GM21360 (cell line): Measurements from ENCODE around the gene PGAM1.
"Not testable (repeated sequence)": the region's sequence is repeated elsewhere in the genome, so short reads cannot be mapped to it uniquely, and the experiment has no call there.

Experiments used
- ATAC-seq: cut with Tn5 transposase; IDR thresholded peaks from one replicate; pipeline ENCODE4 v1.9.1; 2021; ENCODE audit warnings: mild to moderate bottlenecking, moderate library complexity; ENCODE audit not compliant: unreplicated experiment

Gene PGAM1

GRCh38 chr10:97425964-97426775, at the start of gene PGAM1:
TSS of gene PGAM1 (plus strand) at chr10:97426191. CDS start at chr10:97426308, 117 bp downstream.
- peak; percentile 82 for ATAC-seq

DNA sequence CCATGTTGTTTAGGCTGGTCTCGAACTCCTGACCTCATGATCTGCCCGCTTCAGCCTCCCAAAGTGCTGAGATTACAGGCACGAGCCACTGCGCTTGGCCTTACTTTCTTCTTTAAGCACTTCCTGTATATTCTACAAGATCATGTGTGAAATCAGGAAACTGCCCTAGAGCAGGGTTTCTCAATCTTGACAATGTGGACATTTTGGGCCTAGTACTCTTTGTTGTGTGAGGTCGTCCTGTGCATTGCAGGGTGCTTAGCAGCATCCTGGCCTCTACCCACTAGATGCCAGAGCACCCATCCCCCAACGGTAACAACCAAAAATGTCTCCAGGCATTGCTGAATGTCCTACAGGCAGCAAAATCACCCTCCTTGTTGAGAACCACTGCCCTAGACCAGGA, 49.6 kb upstream of the PGAM1 start:
- no peak for ATAC-seq

GRCh38 chr10:97378933-97379921, 46.8 kb upstream of the PGAM1 start:
- ATAC-seq, result no peak

DNA sequence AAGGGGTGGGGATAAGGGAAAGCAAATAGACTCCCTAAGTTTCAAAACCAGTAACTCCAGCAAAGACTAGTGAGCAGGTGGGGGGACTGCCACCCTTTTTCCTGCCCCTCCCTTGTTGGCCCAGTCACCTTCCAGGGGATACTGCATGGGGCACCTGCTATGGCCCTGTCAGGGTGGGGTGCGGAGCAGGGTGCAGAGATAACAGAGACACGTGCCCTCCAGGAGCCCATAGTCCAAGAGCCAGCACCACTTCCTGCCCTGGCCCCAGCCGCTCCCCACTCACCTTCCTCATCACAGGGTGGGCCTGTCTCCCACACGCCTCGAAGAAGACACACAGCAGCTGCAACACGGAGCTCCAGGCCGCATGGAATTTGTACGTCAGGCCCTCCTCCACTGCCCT, 45.5 kb upstream of the PGAM1 start:
- no peak for ATAC-seq

- ATAC-seq, result no peak
These were observed 44.4 kb upstream of the PGAM1 start for GRCh38 chr10:97381626-97382025.

- ATAC-seq, result no peak
These were observed 42.8 kb upstream of the PGAM1 start for GRCh38 chr10:97383159-97383558.

DNA sequence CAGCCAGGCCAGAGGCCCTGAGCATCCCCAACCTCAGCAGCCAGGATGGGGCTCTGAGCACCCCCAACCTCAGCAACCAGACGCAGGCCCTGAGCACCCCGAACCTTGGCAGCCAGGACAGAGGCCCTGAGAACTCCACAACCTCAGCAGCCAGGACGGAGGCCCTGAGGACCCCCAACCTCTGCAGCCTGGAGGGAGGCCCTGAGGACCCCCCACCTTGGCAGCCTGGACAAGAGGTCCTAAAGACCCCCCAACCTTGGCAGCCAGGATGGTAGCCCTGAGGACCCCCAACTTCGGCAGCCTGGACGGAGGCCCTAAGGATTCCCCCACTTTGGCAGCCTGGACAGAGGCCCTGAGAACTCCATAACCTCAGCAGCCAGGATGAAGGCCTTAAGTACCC, 41.8 kb upstream of the PGAM1 start:
- ATAC-seq, result no peak

DNA sequence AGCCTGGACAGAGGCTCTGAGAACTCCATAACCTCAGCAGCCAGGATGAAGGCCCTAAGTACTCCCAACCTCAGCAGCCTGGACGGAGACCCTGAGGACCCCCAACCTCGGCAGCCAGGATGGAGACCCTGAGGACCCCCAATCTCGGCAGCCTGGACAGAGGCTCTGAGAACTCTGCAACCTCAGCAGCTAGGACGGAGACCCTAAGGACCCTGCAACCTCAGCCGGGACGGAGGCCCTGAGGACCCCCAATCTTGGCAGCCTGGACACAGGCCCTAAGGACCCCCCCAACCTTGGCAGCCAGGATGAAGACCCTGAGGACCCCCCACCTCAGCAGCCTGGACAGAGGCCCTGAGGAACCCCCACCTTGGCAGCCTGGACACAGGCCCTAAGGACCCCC, 41.4 kb upstream of the PGAM1 start:
- ATAC-seq, result no peak

GRCh38 chr10:97385565-97385964, 40.4 kb upstream of the PGAM1 start:
- no peak for ATAC-seq

DNA sequence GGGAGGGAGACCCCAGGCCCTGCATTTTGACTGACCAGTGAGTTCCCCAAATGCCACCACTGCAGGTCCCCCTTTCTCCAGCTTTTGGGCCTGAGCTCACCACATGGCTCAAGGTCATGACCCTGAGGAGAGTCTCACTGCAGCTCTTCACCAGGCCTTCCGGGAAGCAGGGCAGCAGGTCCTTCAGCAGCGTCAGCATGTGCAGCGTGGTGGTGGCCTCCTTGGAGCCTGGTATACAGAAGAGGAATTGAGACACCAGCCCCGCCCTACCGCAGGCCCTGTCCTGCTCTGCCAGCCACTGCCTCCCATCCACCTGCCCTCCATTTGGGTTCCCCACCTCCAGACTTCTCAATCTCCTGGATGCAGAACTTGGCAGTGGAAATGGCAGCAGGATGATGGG, 37.8 kb upstream of the PGAM1 start:
- ATAC-seq, result no peak

- no peak for ATAC-seq
These were observed 35.9 kb upstream of the PGAM1 start for GRCh38 chr10:97390091-97390490.

- no peak for ATAC-seq
These were observed 32.9 kb upstream of the PGAM1 start for GRCh38 chr10:97393034-97393573.

- no peak for ATAC-seq
These were observed 29.9 kb upstream of the PGAM1 start for GRCh38 chr10:97396056-97396455.

DNA sequence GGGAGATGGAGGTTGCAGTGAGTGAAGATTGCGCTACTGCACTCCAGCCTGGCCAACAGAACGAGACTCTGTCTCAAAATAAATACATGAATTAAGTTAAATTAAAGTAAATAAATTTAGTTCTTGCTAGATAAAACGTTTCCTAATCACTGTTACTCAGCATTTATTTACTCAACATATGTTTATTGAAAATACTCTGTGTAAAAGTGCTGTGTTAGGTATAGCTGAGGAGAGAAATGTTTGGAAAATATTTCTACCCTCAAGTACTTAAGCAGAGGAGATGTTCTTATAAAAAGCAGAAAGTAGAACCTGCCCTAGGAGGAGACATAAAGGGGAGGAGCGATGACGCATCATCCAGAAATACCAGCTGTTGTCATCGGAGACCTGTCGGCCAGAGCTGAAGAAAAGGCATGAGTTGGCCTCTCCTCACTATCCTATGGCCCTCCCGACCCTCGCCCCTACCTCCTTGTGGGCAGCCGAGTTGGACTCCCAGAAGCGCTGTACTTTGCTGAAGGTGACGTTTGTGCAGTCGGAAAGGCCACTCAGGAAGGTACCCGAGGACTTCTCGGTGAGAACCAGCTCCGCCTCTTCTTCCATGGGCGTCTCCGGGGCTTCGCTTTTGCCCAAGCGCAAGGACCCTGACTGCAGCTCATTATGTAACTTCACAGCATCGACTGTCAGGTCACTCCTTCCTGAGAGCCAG, 26.0 kb upstream of the PGAM1 start:
- no peak for ATAC-seq

DNA sequence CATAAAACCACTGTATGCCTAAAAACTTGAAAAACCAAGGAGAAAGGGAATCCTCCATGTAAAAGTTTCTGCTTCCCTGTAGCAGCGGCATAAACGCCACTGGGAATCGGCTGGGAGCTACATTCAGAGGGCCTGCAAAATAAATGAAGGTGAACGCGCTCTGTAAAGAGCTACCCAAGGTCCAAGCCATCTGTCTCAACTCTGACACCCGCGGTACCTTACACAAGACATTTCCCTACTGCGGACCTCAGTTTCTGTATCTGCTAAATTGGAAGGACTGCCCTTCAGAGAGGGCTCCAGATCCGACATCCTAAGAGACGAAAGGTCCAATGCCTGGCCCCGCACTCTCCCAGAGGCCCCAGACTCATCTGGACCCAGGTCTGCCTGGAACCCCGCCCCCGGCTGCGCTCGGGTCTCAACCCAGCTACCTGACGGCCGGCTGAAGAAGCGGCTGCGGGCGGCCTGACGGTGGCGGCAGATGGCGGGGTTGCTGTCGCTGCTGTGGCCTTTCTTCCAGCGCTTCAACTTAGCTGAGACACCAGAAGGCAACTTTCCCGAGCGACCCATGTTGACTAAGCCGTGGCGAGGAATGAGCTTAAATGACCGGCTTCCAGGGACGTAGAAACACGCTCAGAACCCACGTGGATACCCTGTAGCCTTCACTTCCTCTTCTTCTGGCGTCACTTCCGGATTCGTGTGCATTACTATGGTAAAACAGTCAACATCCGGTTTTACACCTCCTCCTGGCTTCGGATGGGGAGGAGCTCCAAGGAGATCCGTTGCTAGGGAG, 25.1 kb upstream of the PGAM1 start, which contains the start of gene RRP12:
Gene RRP12, minus strand, starts transcription at position 676 of the 790 bp plus-strand sequence. Its CDS starts 109 bp downstream, at position 567.
- peak; percentile 96 for ATAC-seq

DNA sequence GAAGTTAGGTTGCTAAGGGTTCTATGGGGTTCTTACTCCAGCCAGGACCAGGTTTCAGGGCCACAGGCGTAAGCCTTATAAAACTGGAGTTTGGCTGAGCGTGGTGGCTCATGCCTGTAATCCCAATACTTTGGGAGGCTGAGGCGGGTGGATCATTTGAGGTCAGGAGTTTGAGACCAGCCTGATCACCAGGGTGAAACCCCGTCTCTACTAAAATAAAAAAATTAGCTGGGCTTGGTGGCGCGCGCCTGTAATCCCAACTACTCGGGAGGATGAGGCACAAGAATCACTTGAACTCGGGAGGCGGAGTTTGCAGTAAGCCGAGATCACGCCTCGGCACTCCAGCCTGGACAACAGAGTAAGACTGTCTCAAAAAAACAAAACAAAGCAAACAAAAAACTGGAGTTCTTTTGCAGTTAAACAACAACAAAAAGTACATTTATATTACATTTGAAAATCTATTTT, 24.5 kb upstream of the PGAM1 start:
- no peak for ATAC-seq

DNA sequence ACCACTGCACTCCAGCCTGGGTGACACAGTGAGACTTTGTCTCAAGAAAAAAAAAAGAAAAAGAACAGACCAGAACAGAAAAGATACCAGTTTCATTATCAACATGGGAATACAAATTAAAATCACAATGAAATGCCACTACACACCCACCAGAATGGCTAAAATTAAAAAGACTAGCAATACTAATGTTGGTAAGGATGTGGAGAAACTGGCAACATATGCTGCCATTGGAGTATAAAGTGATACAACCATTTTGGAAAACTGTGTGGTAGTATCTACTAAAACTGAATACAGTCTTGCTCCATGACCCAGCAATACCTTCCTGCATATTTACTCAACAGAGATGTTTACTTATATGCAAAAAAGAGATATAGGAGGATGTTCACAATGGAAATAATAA, 21.9 kb upstream of the PGAM1 start:
- no peak for ATAC-seq

DNA sequence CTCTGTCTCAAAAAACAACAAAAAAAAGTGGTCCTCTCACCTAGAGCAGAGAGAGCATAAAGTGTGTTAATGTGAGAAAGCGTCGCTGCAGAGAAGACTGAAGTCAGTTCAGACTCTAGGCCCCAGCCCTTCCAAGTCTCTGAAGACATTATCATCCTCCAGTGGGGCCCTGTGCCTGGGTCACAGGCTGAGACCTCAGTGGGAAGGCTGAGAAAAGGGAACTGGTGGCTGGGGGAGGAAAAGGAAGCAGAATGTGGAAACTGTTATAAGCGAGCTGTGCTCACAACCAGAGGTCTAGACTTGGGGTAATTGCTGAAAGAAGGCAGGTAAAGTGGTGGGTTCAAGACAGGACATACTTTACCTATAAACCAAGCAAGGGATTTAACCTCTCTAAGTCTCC, 19.9 kb upstream of the PGAM1 start:
- ATAC-seq, result no peak

- ATAC-seq, result not testable (repeated sequence)
These were observed 19.5 kb upstream of the PGAM1 start for GRCh38 chr10:97406483-97406882.
